OCI-LY3 (cell line): Measurements from ENCODE around the gene PTPRQ.

Experiments used
- CTCF ChIP-seq: fragments of 200-600, 300-600 bp; sonication (generic); IDR thresholded peaks from 2 replicates; pipeline ENCODE4 v1.5.1; 2014; ENCODE audit warnings: antibody characterized with exemption, low read length, low read depth
- EZH2phosphoT487 ChIP-seq: fragments of 200-600 bp; shearing (Covaris generic); IDR thresholded peaks from 2 replicates; pipeline ENCODE4 v1.6.1; 2018; ENCODE audit warnings: antibody characterized with exemption, mixed run types, low read depth

GRCh38 chr12:80460972-80461371 is 16.9 kb downstream of the PTPRQ start:
- TF ChIP-seq CTCF (no peak), EZH2phosphoT487 (no peak)
